Ectodermal cell (in vitro differentiated cells): ENCODE data around the gene ADI1.

Experiments
- H3K27ac ChIP-seq: 2 replicates; pipeline ENCODE4 v1.7.0; 2013; ENCODE audit warnings: mild to moderate bottlenecking, low read depth, low read length; ENCODE audit not compliant: insufficient read depth, poor library complexity, severe bottlenecking
- H3K27me3 ChIP-seq: 2 replicates; pipeline ENCODE4 v1.7.0; 2013; ENCODE audit warnings: mild to moderate bottlenecking, low read length; ENCODE audit not compliant: insufficient read depth, control insufficient read depth, poor library complexity, severe bottlenecking
- H3K36me3 ChIP-seq: one replicate; pipeline ENCODE4 v1.7.0; 2013; ENCODE audit warnings: low read length; ENCODE audit not compliant: control insufficient read depth, insufficient read depth
- H3K4me1 ChIP-seq: one replicate; pipeline ENCODE4 v1.7.0; 2013; ENCODE audit warnings: low read length; ENCODE audit not compliant: control insufficient read depth, insufficient read depth
- H3K4me3 ChIP-seq: 2 replicates; pipeline ENCODE4 v1.7.0; 2013; ENCODE audit warnings: low read depth, low read length, control low read depth; ENCODE audit not compliant: insufficient read depth
- H3K9me3 ChIP-seq: 2 replicates; pipeline ENCODE4 v1.7.0; 2013; ENCODE audit warnings: mild to moderate bottlenecking, low read length, moderate library complexity; ENCODE audit not compliant: control insufficient read depth
- WGBS, 2 experiments: methylation state at CpG; one replicate each; pipeline ENCODE4 v1.1.7; 2013; ENCODE audit warnings: missing lambda C conversion rate in 2 of 2; 5-methylcytosine and 5-hydroxymethylcytosine counted together

ADI1 gene

GRCh38 chr2:3463944-3464343 is 55.4 kb downstream of the ADI1 start:
- no peaks in the 10 kb centered on the region for H3K36me3 ChIP-seq
- H3K4me3 ChIP-seq, result no peak overlapping the region
- WGBS, 2 experiments, result 95% methylated on average over 13 of the region's 13 CpGs
- H3K27me3 ChIP-seq, result no peaks in the 10 kb centered on the region
- peaks cover 19% of the 10 kb centered on the region for H3K4me1 ChIP-seq
- H3K27ac ChIP-seq, result no peak overlapping the region
- no peaks in the 10 kb centered on the region for H3K9me3 ChIP-seq

- 91 to 92% methylated on average over 25 of the region's 25 CpGs for WGBS, 2 experiments
These were observed 56.0 kb downstream of the ADI1 start for GRCh38 chr2:3463186-3463835.

DNA sequence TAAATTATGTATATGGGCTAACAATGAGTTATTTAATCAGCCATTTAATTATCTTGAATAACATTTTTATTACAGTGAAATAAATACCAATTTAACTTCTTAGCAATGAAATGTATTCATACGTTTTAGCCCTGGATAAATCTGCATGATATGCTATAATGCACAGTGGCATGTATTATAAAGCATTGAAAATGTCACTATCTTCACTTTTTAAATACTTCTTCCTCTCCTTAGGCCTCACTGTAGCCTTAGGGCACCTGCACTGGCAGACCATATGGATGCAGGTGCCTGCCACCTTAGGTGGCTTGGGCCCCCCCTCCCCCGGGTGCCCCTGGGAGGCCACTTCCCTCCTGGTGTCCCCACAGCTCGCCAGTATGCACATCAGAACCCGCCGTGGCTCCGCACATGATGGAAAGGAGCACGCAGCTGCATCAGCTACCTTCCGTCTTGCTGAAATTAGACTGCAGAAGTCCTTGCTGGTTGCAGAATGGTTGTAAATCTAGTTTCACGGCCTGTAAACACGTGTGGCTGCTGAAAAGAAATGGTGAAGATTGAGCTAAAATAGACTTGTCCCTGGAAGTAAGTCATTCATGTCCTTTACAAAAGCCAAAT is 56.7 kb downstream of the ADI1 start:
- H3K4me1 ChIP-seq, result peaks cover 19% of the 10 kb centered on the region
- H3K27ac ChIP-seq, result no peak overlapping the region
- H3K4me3 ChIP-seq, result no peak overlapping the region
- H3K27me3 ChIP-seq, result no peaks in the 10 kb centered on the region
- no peaks in the 10 kb centered on the region for H3K36me3 ChIP-seq
- no peaks in the 10 kb centered on the region for H3K9me3 ChIP-seq
- 85% methylated on average over 9 to 10 of the region's 10 CpGs for WGBS, 2 experiments

More at GRCh38 chr2:3463186-3463835, 56.0 kb downstream of the ADI1 start:
- no peaks in the 10 kb centered on the region for H3K36me3 ChIP-seq
- no peaks in the 10 kb centered on the region for H3K27me3 ChIP-seq
- no peak overlapping the region for H3K4me3 ChIP-seq
- H3K9me3 ChIP-seq, result no peaks in the 10 kb centered on the region
- H3K27ac ChIP-seq, result no peak overlapping the region
- H3K4me1 ChIP-seq, result peaks cover 19% of the 10 kb centered on the region

- H3K9me3 ChIP-seq, result no peaks in the 10 kb centered on the region
- H3K36me3 ChIP-seq, result peaks cover under 1% of the 10 kb centered on the region
- 62 to 63% methylated on average over 12 of the region's 12 CpGs for WGBS, 2 experiments
- no peak overlapping the region for H3K27ac ChIP-seq
- no peaks in the 10 kb centered on the region for H3K27me3 ChIP-seq
- peaks cover 19% of the 10 kb centered on the region for H3K4me1 ChIP-seq
- H3K4me3 ChIP-seq, result no peak overlapping the region
These were observed 57.4 kb downstream of the ADI1 start for GRCh38 chr2:3461801-3462492.

- WGBS, 2 experiments, result 91 to 92% methylated on average over 37 of the region's 38 CpGs
- H3K27ac ChIP-seq, result no peak overlapping the region
These were observed 58.2 kb downstream of the ADI1 start for GRCh38 chr2:3460831-3461800.

DNA sequence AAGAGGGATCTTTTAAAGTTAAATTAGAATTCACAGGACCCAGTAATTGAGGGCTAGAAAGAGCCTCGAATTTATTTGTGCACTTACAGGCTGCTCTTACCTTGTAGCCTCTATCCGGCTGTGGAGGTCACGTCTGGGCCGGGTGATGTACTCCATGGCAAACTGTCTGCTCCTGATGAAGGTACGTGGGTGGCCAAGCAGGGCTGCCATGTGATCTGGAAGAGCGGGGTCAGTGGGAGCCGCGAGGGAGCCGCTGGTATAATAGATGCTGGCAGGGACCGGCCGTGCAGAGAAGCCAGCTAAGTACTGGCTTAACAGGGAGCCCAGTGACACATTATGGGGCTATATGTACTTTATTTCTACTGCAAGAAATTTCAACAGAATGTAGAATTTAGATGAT is 59.2 kb downstream of the ADI1 start:
- H3K27me3 ChIP-seq, result no peaks in the 10 kb centered on the region
- H3K4me3 ChIP-seq, result no peak overlapping the region
- peaks cover 19% of the 10 kb centered on the region for H3K4me1 ChIP-seq
- peaks cover 6% of the 10 kb centered on the region for H3K36me3 ChIP-seq
- no peaks in the 10 kb centered on the region for H3K9me3 ChIP-seq
- H3K27ac ChIP-seq, result no peak overlapping the region
- 84 to 87% methylated on average over 11 of the region's 11 CpGs for WGBS, 2 experiments

More at GRCh38 chr2:3460831-3461800, 58.2 kb downstream of the ADI1 start:
- no peaks in the 10 kb centered on the region for H3K27me3 ChIP-seq
- H3K4me1 ChIP-seq, result peaks cover 19% of the 10 kb centered on the region
- H3K4me3 ChIP-seq, result no peak overlapping the region
- H3K9me3 ChIP-seq, result no peaks in the 10 kb centered on the region
- H3K36me3 ChIP-seq, result peaks cover 6% of the 10 kb centered on the region

DNA sequence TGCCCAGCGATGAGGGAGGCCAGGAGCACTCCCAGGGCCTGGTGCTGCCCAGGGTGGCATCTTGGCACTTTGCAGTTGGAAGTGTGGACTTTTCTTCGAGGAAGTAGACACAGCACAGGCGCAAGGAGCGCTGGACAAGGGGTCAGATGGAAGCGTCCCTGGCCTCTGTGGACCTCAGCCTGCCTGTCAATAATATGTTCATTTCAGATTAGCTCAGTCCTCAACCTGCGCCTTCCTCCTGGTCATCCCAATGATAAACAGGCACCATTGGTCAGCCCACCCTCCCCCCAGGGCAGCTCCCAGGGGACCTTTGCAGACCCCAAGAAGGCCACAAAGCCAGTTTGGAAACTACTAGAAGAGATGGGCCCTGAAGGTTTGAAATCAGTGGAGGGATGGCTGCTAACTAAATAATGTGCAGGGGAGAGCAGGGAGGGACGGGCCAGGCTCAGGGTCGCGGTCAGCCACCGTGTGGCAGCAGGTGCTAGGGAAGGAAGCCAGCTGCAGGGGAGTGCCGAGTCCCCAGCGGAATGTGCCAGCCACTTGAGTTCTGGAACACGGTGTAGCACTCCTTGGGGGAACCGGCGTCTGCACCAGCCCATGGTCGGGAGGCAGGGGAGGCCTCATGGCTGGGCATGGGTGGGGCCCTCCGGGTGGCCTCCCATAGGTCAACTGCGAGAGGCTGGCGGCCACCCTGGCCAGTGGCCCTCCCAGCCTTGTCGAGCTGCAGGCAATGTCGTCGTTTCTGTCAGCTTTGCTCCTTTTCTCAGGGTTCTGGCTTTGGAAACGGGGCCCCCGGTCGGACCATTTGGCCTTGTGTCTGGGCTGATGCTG is 59.9 kb downstream of the ADI1 start:
- Histone ChIP-seq H3K4me3 (no peak overlapping the region), H3K36me3 (peaks cover 6% of the 10 kb centered on the region), H3K4me1 (peaks cover 19% of the 10 kb centered on the region), H3K27ac (no peak overlapping the region), H3K9me3 (no peaks in the 10 kb centered on the region), H3K27me3 (no peaks in the 10 kb centered on the region)
- 89% methylated on average over 25 of the region's 25 CpGs for WGBS, 2 experiments

DNA sequence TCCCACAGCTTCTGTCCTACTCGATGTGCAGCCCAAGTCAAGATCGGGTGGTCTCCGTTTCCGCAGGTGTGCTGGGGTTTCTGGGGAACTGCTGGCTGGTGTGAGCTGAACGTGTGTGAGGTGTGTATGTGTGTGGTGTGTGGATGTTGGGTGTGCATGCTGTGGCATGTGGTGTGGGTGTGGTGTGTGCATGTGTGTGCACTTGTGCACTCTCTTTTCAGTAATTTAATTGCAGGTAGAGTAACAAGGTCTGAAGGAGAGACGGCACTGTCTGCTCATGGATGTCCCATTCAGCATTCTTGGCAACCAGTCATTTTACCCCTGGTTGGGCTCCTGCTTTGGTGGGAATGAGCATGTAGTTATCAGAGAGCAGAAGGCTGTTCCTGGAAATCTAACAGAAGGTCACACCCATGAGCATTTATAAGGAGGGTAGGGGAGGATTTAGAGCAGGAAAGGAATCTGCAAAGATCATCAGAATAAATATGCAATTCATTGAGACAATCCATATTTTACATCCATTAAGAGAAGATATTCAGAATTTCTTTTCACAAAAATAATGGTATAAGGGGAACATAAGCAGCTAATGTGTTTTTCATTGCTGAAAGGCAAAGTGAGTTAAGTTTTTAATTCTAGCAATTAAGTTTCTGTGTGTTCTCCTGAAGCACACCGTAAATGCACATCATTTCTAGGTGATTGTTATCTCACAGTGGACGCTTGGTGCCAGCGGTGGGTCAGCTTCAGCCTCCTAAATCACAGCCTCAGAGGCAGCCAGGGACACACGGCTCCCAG is 60.7 kb downstream of the ADI1 start:
- 94% methylated on average over 10 of the region's 10 CpGs for WGBS, 2 experiments
- peaks cover 6% of the 10 kb centered on the region for H3K36me3 ChIP-seq
- no peaks in the 10 kb centered on the region for H3K9me3 ChIP-seq
- no peak overlapping the region for H3K4me3 ChIP-seq
- no peaks in the 10 kb centered on the region for H3K27me3 ChIP-seq
- H3K4me1 ChIP-seq, result peaks cover 19% of the 10 kb centered on the region
- no peak overlapping the region for H3K27ac ChIP-seq
